ENCODE measurements around the gene TFR2. TPM values are rescaled to one million over a fixed set of nuclear protein-coding genes. Genes with fewer than 3 reads are reported as not detected.

TFR2 gene
- total RNA-seq, 1 experiment from 2014 or later = 6.2 TPM

DNA sequence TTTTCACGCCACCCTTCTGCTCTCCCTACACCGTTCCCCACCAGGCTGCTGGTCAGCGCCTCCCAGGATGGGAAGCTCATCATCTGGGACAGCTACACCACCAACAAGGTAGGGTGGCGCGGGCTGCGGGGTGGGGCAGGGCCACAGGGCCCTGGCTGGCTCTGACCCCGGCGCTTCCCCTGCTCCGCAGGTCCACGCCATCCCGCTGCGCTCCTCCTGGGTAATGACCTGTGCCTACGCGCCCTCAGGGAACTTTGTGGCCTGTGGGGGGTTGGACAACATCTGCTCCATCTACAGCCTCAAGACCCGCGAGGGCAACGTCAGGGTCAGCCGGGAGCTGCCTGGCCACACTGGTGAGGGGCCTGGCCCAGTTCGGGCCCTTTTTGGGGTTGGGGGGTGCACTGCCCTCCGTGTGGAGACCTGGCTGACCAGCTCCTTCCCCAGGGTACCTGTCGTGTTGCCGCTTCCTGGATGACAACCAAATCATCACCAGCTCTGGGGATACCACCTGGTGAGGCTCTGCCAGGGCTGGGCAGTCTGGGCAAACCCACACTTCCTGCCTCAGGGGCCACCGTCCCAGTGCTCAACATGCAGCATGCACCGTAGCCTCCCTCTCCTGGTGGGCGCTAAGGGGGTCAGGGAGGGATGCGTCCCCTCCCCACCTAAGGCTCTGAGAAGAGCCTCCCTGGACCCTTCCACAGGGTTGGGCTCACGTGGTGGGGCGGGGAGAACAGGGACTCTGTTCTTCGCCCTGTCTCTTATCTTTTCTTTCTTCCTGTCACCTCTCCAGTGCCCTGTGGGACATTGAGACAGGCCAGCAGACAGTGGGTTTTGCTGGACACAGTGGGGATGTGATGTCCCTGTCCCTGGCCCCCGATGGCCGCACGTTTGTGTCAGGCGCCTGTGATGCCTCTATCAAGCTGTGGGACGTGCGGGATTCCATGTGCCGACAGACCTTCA lies 36.2 kb upstream of the TFR2 start:
- Histone ChIP-seq H3K4me1 (replicated peaks; ENCODE audit: insufficient read depth) (no peaks in the 10 kb centered on the region; the same call in 1 of the 2 replicates), H3K4me3 (no peak overlapping the region), H2AFZ (no peak overlapping the region), H3K27ac (no peak overlapping the region), H4K20me1 (ENCODE audit: insufficient read depth) (peaks cover 43% of the 10 kb centered on the region), H3K9me2 (ENCODE audit: insufficient read depth) (no peaks in the 10 kb centered on the region), H3F3A (ENCODE audit: insufficient read depth, low read depth) (peaks cover 21% of the 10 kb centered on the region; the same call in 1 of the 2 replicates), H3K4me2 (no peak overlapping the region), H3K36me3 (ENCODE audit: low read depth) (peaks cover 13% of the 10 kb centered on the region; the same call in 1 of the 2 replicates), H3K79me2 (ENCODE audit: low read depth) (peaks cover 24% of the 10 kb centered on the region), H3K27me3 (ENCODE audit: insufficient read depth, low read depth) (no peaks in the 10 kb centered on the region), H3K9me3 (ENCODE audit: insufficient read depth, low read depth) (no peaks in the 10 kb centered on the region)
- ChIA-PET POLR2A (ENCODE audit: unreplicated experiment) (interaction anchor here (0.6 kb wide), 1 partner anchor 400 kb away, joined by 4 read pairs; no protein-coding TSS in a partner anchor), CTCF (interaction anchor here (0.5 to 0.6 kb wide), 2 partner anchors 39 to 197 kb away, joined by 3 to 12 read pairs; partner anchors contain the start of gene SRRT)
- intact Hi-C loops (cut with micrococcal nuclease; ENCODE audit: unreplicated experiment) = no loop called here
- TF ChIP-seq CTCF (conservative IDR thresholded peaks at IDR 0.05) = no peak
- DNase-seq = no peak
- no TSS peak for BruUV-seq (replicated peaks)

DNA sequence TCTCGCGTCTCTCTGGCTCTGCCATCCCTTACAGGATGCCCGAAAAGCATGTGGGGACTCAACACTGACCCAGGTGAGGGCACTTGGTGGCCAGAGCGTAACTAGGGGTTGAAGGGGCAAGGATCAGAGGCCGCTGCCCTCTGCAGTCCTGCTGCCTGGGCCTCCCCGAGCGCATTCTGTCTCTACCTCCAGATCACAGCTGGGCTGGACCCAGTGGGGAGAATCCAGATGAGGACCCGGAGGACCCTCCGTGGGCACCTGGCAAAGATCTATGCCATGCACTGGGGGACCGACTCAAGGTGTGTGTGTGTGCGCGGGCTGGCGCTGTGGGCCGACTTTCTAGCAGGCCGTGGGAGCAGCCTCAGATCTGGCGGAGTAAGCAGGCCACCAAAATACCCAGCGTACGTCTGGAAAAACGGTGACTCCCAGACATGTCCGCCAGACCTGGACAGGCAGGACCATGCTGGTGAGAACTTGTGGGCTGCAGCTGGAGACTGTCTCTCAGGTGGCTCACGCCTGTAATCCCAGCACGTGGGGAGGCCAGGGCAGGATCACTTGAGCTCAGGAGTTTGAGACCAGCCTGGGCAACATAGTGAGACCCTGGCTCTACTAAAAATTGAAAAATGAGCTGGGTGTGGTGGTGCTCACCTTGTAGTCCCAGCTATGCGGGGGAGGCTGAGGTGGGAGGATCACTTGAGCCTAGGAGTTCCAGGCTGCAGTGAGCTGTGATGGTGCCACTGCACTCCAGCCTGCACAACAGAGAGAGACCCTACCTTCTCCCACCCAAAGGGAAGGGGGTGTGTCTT lies 35.4 kb upstream of the TFR2 start:
- Histone ChIP-seq H3K9me2 (ENCODE audit: insufficient read depth) (no peaks in the 10 kb centered on the region), H3K36me3 (ENCODE audit: low read depth) (peaks cover 13% of the 10 kb centered on the region; the same call in 1 of the 2 replicates), H3K4me1 (replicated peaks; ENCODE audit: insufficient read depth) (no peaks in the 10 kb centered on the region; the same call in 1 of the 2 replicates), H2AFZ (no peak overlapping the region), H3K27ac (no peak overlapping the region), H3K4me3 (no peak overlapping the region), H3K9me3 (ENCODE audit: insufficient read depth, low read depth) (no peaks in the 10 kb centered on the region), H4K20me1 (ENCODE audit: insufficient read depth) (peaks cover 38% of the 10 kb centered on the region), H3K27me3 (ENCODE audit: insufficient read depth, low read depth) (no peaks in the 10 kb centered on the region), H3K79me2 (ENCODE audit: low read depth) (peaks cover 24% of the 10 kb centered on the region), H3F3A (ENCODE audit: insufficient read depth, low read depth) (peaks cover 21% of the 10 kb centered on the region; the same call in 1 of the 2 replicates), H3K4me2 (no peak overlapping the region)
- POLR2A ChIA-PET (ENCODE audit: unreplicated experiment) = interaction anchor here (0.6 kb wide), 1 partner anchor 401 kb away, joined by 4 read pairs; no protein-coding TSS in a partner anchor
- CTCF ChIA-PET = interaction anchor here (0.6 to 0.7 kb wide), 2 partner anchors 115 to 198 kb away, joined by 7 to 12 read pairs; partner anchors contain the start of gene SRRT
- no peak for DNase-seq
- BruUV-seq (replicated peaks) = no TSS peak
- TF ChIP-seq EZH2 (IDR thresholded peaks at IDR 0.05; ENCODE audit: low read depth) = no peak
- no peak for TF ChIP-seq CTCF (conservative IDR thresholded peaks at IDR 0.05)
- intact Hi-C loops (cut with micrococcal nuclease; ENCODE audit: unreplicated experiment) = no loop called here
